SHP77 treated with DMSO at 0.1 percent for 48 hours (cell line): ENCODE data around the gene RPRM.
"Not testable (repeated sequence)": the region's sequence is repeated elsewhere in the genome, so short reads cannot be mapped to it uniquely, and the experiment has no call there.

ENCODE experiments used
- DNase-seq: peaks from one replicate; lab custom pipeline; 2025; lab: John Stamatoyannopoulos, UW

Gene RPRM

DNA sequence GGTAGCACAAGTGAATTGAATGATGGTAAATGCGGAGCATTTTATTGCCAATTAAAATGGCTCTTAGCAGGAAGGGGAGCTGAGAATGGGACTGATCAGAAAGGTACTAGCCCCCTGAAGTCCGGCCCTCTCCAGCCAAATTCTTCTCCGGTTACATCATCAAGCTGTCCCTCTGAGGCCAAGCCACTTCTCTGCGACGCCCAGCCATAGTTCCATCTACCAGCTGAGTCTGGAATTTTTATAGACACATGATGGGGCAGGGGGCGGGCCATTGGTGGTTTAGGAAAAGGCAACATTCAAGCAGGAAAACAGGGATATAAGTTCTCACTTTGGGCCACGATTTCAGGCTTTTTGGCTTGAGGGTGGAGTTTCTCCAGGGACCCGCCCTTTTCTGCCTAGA lies 22.7 kb downstream of the RPRM start:
- DNase-seq = no peak

DNA sequence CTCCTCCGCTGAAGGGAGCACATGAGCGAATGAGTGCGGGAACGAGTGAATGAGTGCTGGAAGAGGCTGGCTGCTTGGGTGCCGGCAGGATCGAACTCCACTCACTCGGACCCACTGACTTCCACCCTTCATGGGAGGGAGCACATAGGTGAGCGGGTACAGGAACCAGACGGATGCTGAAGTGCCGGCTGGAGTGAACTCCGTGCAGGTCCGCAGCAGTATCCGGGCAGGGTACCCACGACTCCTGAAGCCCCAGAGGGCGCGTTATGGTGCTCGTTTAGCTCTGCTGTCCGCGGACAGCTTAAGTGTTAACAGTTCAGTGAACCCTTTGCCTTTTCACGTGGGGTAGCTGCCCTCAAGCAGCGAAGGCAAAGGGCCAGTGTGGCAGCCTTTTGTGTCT lies 23.2 kb downstream of the RPRM start:
- DNase-seq = no peak

GRCh38 chr2:153451611-153452010 lies 27.0 kb downstream of the RPRM start:
- DNase-seq = no peak

- no peak for DNase-seq
Measured at GRCh38 chr2:153443106-153443505, 35.5 kb downstream of the RPRM start.

- not testable (repeated sequence) for DNase-seq
Measured at GRCh38 chr2:153442616-153443015, 35.9 kb downstream of the RPRM start.

- not testable (repeated sequence) for DNase-seq
Measured at GRCh38 chr2:153440090-153440489, 38.5 kb downstream of the RPRM start.

DNA sequence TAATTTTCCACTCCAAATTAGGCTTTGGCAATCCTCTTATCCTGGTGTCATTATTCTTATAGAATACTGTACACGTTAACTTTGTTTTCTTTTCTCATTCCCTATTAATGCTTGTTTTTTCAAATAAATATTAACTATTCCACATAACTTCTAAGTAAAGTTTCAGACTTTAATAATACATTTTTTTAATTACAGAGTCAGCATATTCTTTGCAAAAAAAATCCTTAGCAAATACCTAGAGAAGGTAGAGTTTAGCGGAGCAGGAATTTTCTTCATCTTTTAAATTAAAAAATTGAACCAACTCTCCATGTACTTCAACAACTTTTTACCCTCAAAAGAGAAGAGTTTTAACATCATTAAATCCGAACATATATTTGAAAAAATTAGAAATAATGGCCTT lies 45.2 kb downstream of the RPRM start:
- no peak for DNase-seq

DNA sequence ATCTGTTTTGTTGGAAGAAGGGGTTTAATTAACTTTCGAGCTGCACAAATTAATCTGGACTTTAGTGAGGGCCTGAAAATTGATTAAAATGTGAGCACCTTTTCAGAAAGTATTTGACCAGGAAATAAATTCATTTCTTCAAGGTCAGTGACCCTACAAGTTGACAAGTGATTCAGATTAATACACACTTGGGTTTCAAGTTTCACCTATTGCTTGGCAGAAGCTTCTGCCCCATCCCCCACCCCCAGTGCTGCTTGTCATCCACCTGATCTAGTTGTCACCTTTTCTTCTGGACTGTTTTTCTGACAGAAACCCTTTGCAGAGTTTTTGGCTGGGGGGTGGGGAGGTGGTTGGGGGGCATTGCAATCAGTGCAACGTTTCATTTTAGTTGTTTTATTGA lies 46.2 kb downstream of the RPRM start:
- no peak for DNase-seq

- no peak for DNase-seq
Measured at GRCh38 chr2:153431114-153431513, 47.4 kb downstream of the RPRM start.
